ENCODE data around the gene MAN2A1.

MAN2A1 gene

DNA sequence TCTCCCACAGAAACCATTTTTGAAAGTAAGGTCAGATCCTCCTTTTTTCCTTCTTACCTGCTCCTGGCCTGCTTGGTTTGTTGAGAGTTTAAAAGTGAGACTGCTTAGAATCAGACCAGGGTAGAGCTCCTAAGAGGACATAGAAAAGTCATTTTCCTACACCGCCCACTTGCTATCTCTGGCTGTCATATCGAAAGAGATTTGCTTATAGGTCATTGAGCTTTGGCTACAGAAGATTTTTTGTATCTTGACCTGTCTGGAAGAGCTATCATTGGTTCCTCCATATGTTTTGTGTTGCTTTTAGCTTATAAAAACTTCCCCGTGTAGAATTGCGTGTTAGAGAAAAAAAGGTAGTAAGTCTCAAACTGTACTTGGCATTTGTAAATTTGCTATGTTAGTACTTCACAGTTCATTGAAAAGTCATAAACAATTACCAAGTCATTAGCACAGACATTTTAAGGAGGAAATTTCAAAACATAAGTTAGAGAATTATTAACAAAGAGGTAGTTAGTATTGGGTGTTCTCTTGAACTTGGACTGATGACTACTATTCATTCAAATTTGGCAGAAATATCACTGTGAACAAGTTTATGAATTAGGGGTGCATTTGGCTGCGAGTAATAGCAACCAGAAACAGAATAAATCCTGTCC lies 96.6 kb downstream of the MAN2A1 start:
- Histone ChIP-seq H3K27me3 (ENCODE audit: insufficient read depth, poor library complexity, severe bottlenecking) (no peaks in the 10 kb centered on the region), H3K4me3 (ENCODE audit: severe bottlenecking) (no peak overlapping the region), H3K27ac (ENCODE audit: poor library complexity, severe bottlenecking) (no peak overlapping the region), H3K9me3 (ENCODE audit: severe bottlenecking) (no peaks in the 10 kb centered on the region), H3K36me3 (ENCODE audit: low read depth) (peaks cover 58% of the 10 kb centered on the region), H3K4me1 (ENCODE audit: insufficient read depth, poor library complexity, severe bottlenecking) (no peaks in the 10 kb centered on the region)
- DNase-seq (ENCODE audit: low spot score) (no peak), ATAC-seq (ENCODE audit: low read depth) (no peak)
- TF ChIP-seq, protein P1, sequence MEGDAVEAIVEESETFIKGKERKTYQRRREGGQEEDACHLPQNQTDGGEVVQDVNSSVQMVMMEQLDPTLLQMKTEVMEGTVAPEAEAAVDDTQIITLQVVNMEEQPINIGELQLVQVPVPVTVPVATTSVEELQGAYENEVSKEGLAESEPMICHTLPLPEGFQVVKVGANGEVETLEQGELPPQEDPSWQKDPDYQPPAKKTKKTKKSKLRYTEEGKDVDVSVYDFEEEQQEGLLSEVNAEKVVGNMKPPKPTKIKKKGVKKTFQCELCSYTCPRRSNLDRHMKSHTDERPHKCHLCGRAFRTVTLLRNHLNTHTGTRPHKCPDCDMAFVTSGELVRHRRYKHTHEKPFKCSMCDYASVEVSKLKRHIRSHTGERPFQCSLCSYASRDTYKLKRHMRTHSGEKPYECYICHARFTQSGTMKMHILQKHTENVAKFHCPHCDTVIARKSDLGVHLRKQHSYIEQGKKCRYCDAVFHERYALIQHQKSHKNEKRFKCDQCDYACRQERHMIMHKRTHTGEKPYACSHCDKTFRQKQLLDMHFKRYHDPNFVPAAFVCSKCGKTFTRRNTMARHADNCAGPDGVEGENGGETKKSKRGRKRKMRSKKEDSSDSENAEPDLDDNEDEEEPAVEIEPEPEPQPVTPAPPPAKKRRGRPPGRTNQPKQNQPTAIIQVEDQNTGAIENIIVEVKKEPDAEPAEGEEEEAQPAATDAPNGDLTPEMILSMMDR (IDR thresholded peaks at IDR 0.05; ENCODE audit: poor library complexity, severe bottlenecking), result no peak

DNA sequence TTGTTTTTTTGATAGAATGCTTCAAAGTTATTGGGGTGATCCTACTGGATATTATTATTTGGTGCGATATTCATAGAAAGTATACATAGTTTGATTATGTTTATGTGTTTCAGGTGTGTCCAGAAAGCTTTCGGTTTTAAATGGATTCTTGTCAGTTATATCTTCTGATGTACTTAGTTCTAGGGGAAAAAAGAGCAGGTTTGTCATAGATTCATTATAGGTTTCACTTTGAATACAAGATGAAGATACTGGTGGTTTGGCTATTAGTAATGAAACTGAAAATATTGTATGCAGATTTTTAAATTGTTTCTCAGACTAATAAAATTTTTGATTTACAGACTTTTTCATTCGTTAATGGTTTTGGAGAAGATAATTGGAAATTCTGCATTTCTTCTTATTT lies 98.9 kb downstream of the MAN2A1 start:
- Histone ChIP-seq H3K9me3 (ENCODE audit: severe bottlenecking) (peaks cover 7% of the 10 kb centered on the region), H3K27ac (ENCODE audit: poor library complexity, severe bottlenecking) (no peak overlapping the region), H3K36me3 (ENCODE audit: low read depth) (peaks cover 69% of the 10 kb centered on the region), H3K27me3 (ENCODE audit: insufficient read depth, poor library complexity, severe bottlenecking) (no peaks in the 10 kb centered on the region), H3K4me3 (ENCODE audit: severe bottlenecking) (no peak overlapping the region), H3K4me1 (ENCODE audit: insufficient read depth, poor library complexity, severe bottlenecking) (no peaks in the 10 kb centered on the region)
- ATAC-seq (ENCODE audit: low read depth) (no peak), DNase-seq (ENCODE audit: low spot score) (no peak)
- TF ChIP-seq, protein P1 (IDR thresholded peaks at IDR 0.05; ENCODE audit: poor library complexity, severe bottlenecking), result no peak

DNA sequence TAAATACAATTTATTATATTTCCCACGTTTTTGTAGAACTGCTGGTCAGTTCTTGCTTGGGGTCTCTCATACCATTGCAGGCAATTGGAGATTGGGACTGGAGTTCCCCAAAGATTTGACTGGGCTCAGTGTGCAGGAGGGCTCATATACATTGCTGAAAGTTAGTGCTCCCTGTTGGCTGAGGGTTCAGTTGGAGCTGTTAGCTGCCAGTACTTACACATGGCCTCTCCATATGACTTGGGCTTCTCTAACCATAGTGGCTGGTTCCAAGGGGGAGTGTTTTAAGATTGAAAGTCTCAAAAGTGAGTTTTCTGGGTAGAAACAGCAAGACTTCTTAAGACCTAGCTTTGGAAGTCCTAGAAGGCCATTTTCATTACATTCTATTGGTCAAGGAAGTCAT lies 102.9 kb downstream of the MAN2A1 start:
- H3K27ac ChIP-seq (ENCODE audit: poor library complexity, severe bottlenecking), result no peak overlapping the region
- no peaks in the 10 kb centered on the region for H3K4me1 ChIP-seq (ENCODE audit: insufficient read depth, poor library complexity, severe bottlenecking)
- no peak for DNase-seq (ENCODE audit: low spot score)
- H3K27me3 ChIP-seq (ENCODE audit: insufficient read depth, poor library complexity, severe bottlenecking), result no peaks in the 10 kb centered on the region
- ATAC-seq (ENCODE audit: low read depth), result no peak
- peaks cover 7% of the 10 kb centered on the region for H3K9me3 ChIP-seq (ENCODE audit: severe bottlenecking)
- peaks cover 90% of the 10 kb centered on the region for H3K36me3 ChIP-seq (ENCODE audit: low read depth)
- TF ChIP-seq, protein P1 (IDR thresholded peaks at IDR 0.05; ENCODE audit: poor library complexity, severe bottlenecking), result no peak
- H3K4me3 ChIP-seq (ENCODE audit: severe bottlenecking), result no peak overlapping the region

DNA sequence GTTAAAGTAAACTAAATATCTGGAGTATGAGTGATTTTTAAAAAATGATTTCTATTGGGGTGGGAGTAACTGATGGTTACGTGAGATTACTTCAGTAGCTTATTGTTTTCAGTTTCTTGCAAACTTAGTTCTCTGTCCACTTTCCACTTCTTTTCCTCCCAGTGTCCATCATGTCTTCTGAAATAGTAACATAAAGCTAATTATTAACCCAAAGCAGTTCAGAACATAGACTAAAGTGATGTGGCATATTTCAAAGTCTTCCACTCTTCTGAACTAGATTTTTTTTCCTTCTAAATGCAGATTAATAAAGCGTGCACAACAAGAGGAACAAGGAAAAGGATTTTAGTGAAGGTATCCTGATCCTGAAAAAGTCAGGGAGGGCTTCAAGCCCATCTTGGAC lies 114.1 kb downstream of the MAN2A1 start:
- Histone ChIP-seq H3K9me3 (ENCODE audit: severe bottlenecking) (no peaks in the 10 kb centered on the region), H3K4me1 (ENCODE audit: insufficient read depth, poor library complexity, severe bottlenecking) (no peaks in the 10 kb centered on the region), H3K27me3 (ENCODE audit: insufficient read depth, poor library complexity, severe bottlenecking) (no peaks in the 10 kb centered on the region), H3K4me3 (ENCODE audit: severe bottlenecking) (no peak overlapping the region), H3K36me3 (ENCODE audit: low read depth) (peaks cover 40% of the 10 kb centered on the region), H3K27ac (ENCODE audit: poor library complexity, severe bottlenecking) (no peak overlapping the region)
- ATAC-seq (ENCODE audit: low read depth) (no peak), DNase-seq (ENCODE audit: low spot score) (no peak)
- TF ChIP-seq, protein P1 (IDR thresholded peaks at IDR 0.05; ENCODE audit: poor library complexity, severe bottlenecking), result no peak

DNA sequence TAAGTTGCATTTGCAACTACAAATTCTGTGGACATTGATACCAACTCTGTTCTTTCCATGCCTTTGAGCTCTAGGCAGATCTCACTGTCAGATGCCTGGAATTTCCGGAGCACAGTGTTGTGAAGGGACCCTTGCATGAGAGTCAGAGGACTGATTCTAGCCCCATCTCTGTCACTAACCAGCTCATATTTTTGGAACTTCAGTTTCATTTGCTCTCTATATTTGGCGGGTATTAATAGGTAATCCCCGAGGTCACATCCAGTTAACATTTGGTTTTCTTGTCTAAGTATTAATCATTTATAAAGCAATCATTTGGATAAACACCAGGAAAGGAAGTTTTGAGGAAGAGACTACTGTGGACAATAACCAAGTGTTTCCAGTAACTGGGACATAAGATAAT lies 115.7 kb downstream of the MAN2A1 start:
- no peaks in the 10 kb centered on the region for H3K27me3 ChIP-seq (ENCODE audit: insufficient read depth, poor library complexity, severe bottlenecking)
- no peaks in the 10 kb centered on the region for H3K9me3 ChIP-seq (ENCODE audit: severe bottlenecking)
- H3K4me3 ChIP-seq (ENCODE audit: severe bottlenecking), result no peak overlapping the region
- no peak overlapping the region for H3K27ac ChIP-seq (ENCODE audit: poor library complexity, severe bottlenecking)
- no peak for ATAC-seq (ENCODE audit: low read depth)
- DNase-seq (ENCODE audit: low spot score), result no peak
- H3K4me1 ChIP-seq (ENCODE audit: insufficient read depth, poor library complexity, severe bottlenecking), result no peaks in the 10 kb centered on the region
- TF ChIP-seq, protein P1 (IDR thresholded peaks at IDR 0.05; ENCODE audit: poor library complexity, severe bottlenecking), result no peak
- peaks cover 39% of the 10 kb centered on the region for H3K36me3 ChIP-seq (ENCODE audit: low read depth)

All from RWPE2 (cell line).